Renal cortex interstitium (tissue), 11 donors: Measurements from ENCODE around the gene TMX4. TPM values are rescaled to one million over a fixed set of nuclear protein-coding genes. Genes with fewer than 3 reads are reported as not detected.
"Not testable (repeated sequence)": the region's sequence is repeated elsewhere in the genome, so short reads cannot be mapped to it uniquely, and the experiment has no call there.

Source experiments
- DNase-seq, 11 donors: peaks; one replicate each; pipeline ENCODE4 v3.0.0-alpha.2; 2013; ENCODE audit warnings: low read depth in 9 of 11, low spot score in 4 of 11; ENCODE audit errors: extremely low read depth in 1 of 11
- polyA plus RNA-seq, 3 donors: library from polyadenylated mRNA; unstranded; fragments of 120-200 nt; gene quantifications; one replicate each; pipeline ENCODE4 v1.2.1, GENCODE V29; 2013; ENCODE audit not compliant: insufficient read length in 3 of 3

The TMX4 gene
- polyA plus RNA-seq, 3 donors, result 61.0 to 70.8 (median 64.3) TPM

DNA sequence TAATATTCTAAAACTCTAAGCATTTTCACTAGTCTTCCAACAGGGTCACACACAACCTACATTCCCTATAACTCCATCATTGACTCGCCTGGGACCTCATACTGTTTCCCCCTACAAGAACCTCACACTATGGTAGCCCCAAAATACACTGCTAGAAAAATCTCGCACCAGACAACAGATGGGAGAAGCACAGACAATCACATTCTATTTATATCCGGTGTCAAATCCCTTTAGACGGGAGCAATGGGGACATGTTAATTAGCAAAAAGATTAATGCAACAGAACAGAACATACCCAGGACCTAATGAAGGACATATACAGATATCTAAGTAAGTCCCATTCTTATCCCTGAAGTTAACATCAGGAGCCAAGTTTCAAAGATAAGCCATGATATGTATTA lies 33.6 kb downstream of the TMX4 start:
- DNase-seq, result no peak

DNA sequence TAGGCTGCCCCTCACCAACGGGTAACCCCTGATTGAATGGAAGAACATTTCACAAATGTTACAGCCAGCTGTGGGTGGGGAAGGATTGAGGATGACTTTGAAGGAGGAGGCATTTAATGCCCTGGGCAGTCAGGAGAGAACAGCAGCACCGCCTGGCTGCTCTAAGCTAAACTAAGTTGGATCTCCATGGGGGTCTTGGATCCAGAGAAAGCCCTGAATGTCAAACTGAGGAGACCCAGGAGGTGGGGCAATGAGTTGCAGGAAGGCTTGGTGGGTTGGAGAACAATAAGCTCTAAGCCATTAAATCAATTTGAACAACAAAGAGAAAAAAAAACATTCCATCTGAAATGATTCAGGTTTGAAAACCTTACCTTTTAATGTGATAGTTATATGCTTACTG lies 35.4 kb downstream of the TMX4 start:
- DNase-seq, result no peak

DNA sequence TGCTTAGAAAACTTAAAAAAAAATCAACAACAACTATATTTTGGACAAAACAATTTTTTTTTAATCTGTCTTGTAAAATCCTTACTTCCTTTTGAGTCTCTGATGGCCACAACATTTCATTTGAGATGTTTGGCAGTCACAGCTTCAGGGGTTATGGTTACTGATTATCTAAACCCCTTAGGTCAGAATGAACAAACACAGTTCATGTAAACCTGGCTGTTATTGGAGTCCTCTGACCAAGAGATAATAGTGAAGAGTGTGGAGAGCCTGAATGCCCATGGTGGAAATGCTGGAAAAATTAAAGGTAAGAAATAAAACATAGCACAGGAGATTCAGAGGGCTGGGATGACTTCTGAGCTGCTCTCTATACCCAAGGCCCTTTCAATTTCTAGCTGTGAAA lies 38.2 kb downstream of the TMX4 start:
- DNase-seq, result no peak

DNA sequence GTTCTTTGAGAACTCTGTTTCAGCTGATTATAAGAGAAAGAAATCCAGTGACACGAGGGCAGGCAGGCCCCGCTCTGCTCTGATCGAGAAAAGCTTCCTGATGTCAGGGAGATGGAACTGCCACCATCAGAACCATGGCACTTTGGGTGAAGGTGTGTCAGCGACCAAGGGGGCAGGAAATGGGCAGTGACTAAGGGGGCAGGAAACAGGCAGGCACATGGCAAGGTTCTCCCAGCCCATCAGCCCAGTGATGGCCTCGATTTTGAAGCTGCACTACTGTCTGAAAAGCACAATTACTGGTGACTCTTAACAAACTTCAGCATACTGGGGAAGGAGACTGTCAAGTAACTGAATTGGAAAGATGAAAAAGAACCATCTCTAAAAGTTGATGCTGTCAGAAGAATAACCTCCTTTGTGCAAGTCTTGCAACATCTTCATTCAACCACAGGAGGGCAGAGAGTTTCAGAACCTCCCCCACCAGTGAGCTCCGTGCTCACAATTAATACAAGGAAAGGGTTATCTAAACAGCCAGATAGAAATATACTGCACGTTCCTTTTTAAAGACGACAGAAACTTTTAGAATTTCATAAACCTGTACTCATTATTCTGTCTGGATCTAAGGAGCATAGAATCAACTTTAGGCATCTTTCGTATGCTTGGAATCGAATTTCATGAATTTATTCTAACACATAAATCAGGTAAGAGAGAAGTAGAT lies 39.1 kb downstream of the TMX4 start:
- peak in 4 of 11 donors; percentile 4 to 11 (median 5) for DNase-seq

DNA sequence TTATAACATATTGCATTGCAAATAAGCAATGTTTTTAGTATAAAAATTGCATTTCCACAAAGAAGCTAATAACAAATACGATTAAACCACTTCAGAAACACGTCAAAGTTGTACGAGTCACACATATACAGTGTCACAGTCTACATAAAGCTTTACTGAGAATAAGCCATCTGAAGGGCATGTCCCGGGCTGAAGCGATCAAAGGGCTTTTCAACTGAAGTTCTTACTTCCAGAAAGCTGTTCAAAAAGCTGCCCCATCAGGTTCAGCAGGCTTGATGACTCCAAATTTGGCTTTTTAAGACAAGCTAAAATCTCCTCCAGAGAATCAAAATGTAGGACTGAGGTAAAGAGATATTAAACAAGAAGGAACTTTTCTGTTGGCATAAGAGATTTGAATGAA lies 41.9 kb downstream of the TMX4 start:
- DNase-seq, result no peak

DNA sequence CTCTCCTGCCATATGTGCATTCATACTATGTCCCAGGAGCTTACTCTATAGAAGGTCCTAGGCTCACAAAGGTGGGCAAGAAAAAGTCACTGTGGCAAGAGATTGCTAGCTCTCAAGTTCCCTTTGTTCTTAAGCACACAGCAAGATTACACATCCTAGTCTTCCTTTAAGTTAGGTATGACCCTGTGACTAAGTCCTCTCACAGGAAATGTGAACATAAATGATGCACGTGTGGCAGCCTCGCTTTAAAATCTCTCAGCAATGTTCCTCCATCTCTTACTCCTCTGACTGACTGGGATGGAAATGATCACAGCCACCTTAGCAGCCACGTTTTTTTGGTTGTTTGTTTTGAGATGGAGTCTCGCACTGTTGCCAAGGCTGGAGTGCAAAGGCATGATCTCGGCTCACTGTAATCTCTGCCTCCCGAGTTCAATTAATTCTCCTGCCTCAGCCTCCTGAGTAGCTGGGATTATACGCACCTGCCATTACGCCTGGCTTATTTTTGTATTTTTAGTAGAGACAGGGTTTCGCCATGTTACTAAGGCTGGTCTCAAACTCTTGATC lies 43.6 kb downstream of the TMX4 start:
- DNase-seq, result no peak

DNA sequence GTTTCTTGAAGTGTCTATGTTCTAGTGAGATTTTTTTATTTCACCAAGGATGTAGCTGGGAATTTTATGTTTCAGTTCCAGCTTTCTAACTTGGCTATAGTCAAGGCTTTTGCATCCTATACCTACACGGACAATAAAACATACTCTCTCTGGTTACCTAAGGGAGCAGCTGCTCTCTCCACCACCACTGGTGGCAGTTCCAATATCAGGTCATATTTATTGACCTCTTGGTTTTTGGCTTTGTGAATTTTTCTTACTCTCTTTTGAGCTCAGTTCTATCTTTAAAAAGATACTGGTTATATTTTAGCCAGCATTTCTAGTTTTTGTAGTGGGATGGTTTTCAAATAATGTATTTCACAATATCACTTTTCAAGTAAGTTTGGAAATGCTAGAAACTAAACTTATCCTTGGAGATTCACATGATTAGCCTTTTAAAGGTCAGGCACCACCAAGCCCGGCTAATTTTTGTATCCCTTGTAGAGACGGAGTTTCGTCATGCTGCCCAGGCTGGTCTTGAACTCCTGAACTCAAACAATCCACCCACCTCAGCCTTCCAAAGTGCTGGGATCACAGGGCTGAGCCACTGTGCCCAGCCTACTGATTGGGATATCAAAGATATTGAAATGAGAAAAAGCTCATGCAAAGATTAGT lies 44.7 kb downstream of the TMX4 start:
- DNase-seq, result no peak

DNA sequence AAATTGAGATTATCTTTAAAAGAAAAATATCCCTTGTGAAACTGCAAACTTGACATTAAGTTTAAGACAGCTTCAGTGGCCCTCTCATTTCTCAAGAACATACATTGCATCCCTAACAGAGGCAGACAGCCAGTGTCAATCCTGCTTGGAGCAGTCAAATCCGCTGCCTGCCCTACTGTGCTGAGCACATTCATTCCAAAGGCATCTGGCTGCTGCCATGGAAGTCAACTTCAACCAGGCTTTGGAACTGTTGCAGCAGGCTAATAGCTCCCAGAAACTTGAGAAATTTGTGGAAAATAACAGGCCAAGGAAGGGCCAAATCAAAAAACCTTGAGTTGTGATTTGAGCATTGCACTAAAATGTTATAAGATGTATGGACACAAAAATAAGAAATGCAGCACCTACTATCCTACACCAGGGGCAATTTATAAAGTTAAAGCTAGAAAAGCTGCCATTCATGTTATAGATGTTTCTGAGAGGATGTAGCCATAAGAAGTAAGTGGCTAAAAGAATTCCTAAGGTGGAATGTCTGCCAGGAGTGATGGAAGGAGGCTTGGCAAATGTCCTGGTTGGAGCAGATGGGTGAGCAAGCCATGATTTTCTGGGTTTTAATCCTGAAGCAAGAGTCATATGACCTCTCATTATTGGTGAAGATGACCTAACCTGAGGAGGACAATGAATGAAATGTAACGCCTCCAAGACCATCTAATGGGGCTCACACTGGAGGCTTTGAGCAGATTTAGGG lies 47.9 kb downstream of the TMX4 start:
- DNase-seq, result no peak

DNA sequence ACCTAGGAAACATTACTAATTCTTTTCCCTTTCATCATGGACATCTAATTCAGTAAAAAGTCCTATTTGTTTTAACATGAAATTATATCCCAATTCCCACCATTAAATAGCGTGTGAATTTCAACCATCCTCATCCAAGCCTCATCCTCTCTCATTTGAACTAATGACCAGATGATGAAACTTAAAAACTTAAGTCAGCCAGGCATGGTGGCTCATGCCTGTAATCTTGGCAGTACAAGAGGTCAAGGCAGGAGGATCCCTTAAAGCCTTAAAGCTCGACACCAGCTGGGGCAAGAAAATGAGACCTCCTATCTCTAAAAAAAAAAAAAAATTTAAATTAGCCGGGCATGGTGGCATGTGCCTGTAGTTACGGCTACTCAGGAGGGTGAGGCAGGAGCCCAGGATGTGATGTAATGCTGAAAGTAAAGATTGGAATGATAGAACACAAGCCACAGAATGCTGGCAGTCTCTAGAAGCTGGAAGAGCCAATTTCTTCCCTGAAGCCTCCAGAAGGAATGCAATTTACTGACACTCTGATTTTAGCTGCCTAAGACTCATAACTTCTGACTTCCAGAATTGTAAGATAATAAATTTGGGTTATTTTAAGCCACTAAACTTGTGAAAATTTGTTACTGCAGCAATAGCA lies 52.2 kb downstream of the TMX4 start:
- DNase-seq, result no peak

DNA sequence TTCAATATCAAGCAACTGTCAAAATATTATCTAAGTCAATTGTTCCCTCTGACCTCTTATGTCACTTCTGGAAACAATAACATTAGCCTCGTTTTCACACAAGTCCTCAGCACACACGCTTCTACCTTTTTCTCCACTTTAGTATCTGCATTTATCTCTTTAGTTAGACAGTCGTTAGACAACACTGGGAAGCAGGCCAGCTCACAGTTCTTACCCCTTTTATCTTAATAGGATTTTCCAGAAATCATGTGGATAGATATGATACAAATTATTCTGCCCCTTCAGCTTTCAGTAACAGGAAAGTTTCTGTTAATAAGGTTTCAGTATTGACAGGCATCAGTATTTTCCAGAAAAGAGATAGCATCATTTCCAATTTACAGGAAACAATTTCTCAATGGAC lies 53.4 kb downstream of the TMX4 start:
- DNase-seq, result no peak

DNA sequence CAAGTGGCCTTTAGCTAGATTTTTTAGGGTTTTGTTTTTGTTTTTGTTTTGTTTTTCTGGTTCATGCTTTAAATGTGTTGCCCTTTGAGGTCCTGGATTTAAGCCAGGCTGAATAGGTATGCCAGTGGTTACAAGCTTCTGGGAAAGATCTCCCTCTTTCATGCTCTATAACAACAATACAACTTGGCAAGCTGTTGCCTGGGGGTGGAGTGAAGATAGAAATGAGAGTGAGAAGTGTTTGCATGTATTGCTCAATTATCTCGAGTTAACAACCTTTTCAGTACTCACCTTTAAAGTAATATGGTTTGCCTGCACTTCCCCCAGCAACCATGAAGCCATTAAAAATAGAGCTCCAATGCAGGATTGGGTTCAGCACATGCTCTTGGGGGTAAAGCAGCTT lies 60.1 kb downstream of the TMX4 start:
- no peak for DNase-seq

DNA sequence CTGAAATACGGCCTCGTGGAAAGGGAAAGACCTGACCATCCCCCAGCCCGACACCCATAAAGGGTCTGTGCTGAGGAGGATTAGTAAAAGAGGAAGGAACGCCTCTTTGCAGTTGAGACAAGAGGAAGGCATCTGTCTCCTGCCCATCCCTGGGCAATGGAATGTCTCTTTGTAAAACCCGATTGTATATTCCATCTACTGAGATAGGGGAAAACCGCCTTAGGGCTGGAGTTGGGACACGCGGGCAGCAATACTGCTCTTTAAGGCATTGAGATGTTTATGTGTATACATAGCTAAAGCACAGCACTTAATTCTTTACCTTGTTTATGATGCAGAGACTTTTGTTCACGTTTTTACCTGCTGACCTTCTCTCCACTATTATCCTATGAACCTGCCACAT lies 63.0 kb downstream of the TMX4 start:
- DNase-seq, result not testable (repeated sequence)

DNA sequence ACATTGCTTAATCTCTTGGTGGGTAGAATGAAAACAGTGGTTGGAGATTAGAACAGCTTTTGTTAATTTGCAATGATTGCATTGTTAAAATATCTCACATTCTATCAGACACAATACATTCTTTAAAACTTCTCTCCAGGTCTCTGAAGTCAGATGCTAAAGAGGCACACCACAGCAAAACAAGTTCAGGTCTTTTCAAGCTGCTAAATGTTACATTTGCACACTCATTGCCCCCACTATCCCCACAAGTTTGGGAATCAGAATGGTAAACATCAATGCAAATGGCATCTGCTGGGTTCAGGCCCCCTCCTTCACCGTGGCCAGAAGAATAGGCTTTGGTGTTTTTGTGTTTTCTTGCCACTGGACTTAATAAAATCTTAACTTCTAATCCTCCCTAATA lies 69.2 kb downstream of the TMX4 start:
- DNase-seq, result no peak

DNA sequence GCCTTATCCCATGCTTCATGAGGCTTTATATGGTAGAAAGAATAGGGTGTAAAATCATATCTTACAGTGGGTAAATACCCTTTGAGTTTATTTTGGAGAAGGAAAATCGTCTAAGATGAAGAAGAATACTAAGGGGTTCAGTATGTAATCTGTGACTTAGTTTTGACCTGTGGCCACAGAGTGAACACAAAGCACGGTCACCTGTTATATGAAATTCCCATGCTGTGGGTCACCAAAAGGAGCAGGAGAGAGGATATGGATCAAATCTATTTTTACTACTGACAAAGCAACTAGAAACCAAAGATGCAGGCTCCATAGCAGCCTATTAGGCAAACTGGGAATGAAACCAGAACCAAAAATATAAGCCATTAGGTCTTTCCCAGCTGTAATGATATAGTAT lies 75.7 kb downstream of the TMX4 start:
- no peak for DNase-seq

DNA sequence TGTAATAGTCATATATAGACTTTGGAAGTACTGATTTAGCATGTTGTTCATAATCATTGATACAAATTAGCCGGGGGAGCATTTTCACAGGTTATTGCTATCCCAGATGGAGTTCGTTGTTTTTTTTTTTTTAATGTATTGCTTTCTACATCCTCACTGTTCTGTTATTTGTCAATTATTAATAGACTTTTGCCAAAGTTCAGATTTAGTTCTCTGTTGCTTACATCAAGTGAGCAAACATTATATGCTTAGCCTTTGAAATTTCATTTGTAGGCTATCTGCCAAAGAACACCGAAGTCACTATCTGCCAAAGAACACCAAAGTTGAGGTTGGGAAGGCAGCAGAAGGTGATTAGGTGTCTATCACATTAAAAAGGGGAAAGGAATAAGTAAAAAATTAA lies 79.2 kb downstream of the TMX4 start, which contains the start of gene HAO1:
Gene HAO1, minus strand, starts transcription at position 118 of the 400 bp plus-strand sequence. Its CDS starts 36 bp downstream, at position 82.
- DNase-seq, result no peak

DNA sequence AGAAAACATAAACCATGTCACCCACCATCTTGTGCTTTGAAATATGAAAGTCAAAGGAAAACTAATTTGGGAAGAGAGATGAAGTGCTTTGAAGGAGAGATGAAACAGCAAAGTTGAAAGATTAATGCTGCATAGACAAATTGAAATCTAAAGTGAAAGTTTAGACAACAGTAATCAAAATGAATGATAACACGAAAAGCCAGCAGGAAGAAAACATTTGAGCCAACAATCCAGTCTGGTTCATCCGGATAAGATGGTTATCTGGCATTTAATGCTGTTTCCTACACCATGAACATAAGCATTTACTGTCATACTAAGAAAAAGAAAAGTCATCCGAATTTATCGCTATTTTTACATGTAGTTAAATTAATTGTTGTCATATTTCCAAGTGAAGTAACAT lies 79.9 kb downstream of the TMX4 start:
- DNase-seq, result peak in 3 of 11 donors; percentile 9 to 33 (median 29)

DNA sequence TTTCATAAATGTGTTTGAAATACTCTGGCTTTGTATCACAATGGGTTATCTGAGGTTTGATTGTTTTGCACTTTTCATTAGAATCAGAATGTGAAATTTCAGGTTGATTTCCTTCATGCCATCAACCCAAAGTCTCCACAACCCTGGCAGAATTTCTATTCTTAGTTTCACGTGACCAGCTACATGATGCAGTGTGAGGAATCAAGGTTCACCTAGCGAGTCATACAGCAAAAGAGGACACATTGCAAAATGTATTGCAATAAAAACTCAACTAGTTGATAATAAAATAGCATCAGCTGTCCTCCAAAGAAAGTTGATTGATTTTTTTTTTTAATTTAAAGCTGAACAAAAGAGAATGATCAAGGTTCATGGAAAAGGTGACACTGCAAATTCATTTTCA lies 81.5 kb downstream of the TMX4 start:
- no peak for DNase-seq

DNA sequence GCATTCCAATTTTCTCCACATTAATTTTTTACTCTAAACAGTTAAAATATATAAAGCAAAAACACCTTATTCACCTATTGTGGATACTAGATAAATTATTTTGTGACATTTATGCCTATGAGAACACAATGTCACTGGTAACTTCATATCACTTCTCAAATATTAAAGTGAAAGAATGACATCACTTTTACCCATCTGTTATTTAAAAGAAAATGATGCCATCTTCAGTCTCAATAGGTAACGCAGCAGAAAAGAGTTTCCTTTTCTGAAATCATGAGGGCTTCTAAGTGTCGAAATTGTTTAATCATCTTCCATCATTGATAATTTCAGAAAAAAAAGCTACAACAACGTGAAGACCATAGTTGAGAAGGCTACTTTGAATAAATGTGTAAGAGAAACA lies 82.2 kb downstream of the TMX4 start:
- DNase-seq, result no peak

DNA sequence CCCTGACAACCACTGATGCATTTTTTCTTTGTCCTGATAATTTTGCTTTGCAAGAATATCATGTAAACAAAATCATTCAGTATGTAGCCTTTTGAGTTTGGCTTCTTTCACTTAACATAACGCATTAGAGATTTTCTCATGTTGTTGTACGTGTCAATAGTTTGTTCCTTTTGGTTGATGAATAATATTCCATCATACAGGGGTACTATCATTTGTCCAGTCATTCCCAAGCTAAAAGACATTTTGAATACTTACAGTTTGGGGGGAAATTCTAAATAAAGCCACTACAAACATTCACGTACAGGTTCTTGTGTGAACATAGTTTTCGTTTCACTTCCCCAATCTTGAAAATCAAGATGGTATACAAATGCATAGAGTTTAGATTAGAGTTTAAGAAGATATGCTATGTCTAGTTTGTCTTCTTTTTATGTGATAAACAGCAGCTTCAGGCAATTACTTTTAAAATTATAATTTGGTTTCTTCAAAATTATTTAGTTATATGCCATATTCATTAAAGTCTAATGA lies 84.5 kb downstream of the TMX4 start:
- DNase-seq, result no peak
